A549 (cell line): ENCODE data around the gene RAB3IP.

ENCODE experiments used
- CEBPB ChIP-seq, 2 experiments: fragments of >200 bp in 1 of 2; sonication (Bioruptor Twin) in 1 of 2; formaldehyde crosslinking in 1 of 2; IDR thresholded peaks; 2 replicates each; pipeline ENCODE4 v1.6.1; 2012 to 2016
- CTCF ChIP-seq: fragments of >200 bp; sonication (Bioruptor Twin); formaldehyde crosslinking; IDR thresholded peaks from 3 replicates; pipeline ENCODE4 v1.5.1; 2016
- EP300 ChIP-seq, 2 experiments: fragments of >200 bp; sonication (Bioruptor Twin); formaldehyde crosslinking; IDR thresholded peaks; 2 replicates in 1 of 2; 3 replicates in 1 of 2; pipeline ENCODE4 v1.6.1; 2016 to 2017
- HMGXB4 ChIP-seq: fragments of 250-450 bp; sonication (Bioruptor Pico); IDR thresholded peaks from 2 replicates; pipeline ENCODE4 v1.5.0; 2021; ENCODE audit warnings: mild to moderate bottlenecking, moderate library complexity, borderline replicate concordance

GRCh38 chr12:69851976-69852375 lies 113.3 kb downstream of the RAB3IP start:
- TF ChIP-seq CTCF (no peak), CEBPB (IDR thresholded peaks at IDR 0.05) (no peak), HMGXB4 (no peak), EP300 (IDR thresholded peaks at IDR 0.05) (no peak)
